ENCODE data around the gene TIPARP.
"Not testable (repeated sequence)": the region's sequence is repeated elsewhere in the genome, so short reads cannot be mapped to it uniquely, and the experiment has no call there.

The TIPARP gene

DNA sequence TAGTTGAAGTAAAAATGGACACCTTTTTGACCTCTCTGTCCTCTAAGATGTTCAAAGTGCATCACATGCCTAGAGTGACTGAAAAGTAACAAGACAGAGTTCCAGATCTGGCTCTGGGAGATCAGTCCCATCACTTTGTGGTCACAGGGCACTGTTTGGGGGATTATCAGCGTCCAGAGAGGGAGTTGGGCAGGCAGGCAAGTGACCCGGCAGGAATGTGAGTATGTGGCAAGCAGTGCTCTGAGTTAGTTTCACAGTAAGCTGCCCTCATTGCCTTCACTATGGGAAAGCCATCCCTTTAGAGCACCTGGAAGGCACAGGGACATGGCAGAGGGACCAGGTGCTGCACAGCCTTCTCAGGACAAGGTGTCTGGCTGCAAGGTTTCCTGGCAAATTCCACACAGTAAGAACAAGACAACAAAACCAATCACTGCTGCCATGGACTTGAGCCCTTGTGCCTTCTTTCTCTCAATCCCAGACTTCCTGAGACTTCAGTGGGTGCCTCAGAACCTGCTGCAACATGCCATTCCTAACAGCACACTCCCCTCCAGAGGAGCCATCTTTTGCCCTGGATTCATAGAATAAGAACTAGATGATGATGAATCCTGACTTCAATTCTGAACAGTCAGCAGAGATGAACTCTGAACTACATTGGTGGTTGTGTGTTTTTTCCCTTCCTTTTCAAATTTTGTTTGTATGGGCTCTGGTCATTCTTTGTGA is 55.2 kb downstream of the TIPARP start:
- in situ Hi-C loops (cut with MboI; ENCODE audit: low pct_unique_long_range_greater_than_20kb, low sequenced_read_pairs): no loop called here
- DNase-seq: no peak

GRCh38 chr3:156731813-156732212 is 57.4 kb downstream of the TIPARP start:
- no peak for DNase-seq
- in situ Hi-C loops (cut with MboI; ENCODE audit: low pct_unique_long_range_greater_than_20kb, low sequenced_read_pairs): no loop called here

DNA sequence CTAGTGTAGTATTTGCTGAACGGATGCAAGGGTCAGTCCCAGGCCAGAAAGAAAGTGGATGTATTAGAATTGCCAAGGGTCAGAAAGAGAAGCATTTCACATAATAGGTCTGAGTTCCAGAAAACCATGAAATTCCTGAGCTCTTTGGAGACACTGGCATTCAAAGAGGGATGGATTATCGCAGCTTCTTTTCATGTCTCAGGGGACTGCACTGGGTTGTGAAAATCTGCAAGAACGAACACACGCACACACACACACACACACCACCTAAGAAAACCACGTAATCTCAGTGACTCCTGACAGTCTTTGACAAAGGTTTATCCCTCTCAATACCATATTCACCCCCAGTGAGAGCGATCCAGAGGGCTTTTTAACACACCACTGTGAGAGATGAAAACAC is 57.9 kb downstream of the TIPARP start:
- in situ Hi-C loops (cut with MboI; ENCODE audit: low pct_unique_long_range_greater_than_20kb, low sequenced_read_pairs): no loop called here
- DNase-seq: no peak

DNA sequence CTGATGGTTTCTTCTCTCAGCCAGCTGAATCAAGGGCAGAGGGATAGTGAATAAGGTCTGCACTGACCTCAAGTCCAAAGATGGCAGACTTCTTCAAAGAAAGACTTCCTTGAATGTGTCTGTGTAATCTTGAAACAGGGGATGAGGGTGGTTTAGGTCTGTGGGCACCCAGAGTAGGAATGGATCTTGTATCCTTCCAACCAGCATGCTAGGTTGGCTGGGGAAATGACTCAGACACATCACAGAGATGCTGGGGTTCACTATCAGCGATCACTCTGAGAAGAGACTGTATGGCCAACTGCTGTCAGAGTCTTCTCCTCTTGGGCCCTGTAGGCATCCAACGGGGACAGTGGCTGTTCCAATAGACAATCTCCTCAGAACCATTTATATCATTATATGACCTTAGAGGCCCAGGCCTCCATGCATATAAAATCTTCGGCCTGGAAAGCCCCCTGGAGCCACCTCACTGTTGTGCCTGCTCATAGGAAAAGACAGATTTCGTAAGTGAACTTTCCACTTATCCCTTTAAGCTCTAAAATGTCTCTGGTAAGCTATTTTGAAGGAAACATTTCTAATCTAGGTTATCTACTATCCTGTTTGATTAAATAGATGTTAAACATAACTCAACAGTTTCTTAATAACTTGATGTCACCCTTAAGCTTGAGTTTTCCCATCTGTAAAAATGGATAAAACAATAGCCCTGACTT is 58.5 kb downstream of the TIPARP start:
- in situ Hi-C loops (cut with MboI; ENCODE audit: low pct_unique_long_range_greater_than_20kb, low sequenced_read_pairs): no loop called here
- no peak for DNase-seq

- DNase-seq; in situ Hi-C loops (cut with MboI; ENCODE audit: low pct_unique_long_range_greater_than_20kb, low sequenced_read_pairs): not testable (repeated sequence)
Measured at GRCh38 chr3:156734661-156735060, 60.3 kb downstream of the TIPARP start.

DNA sequence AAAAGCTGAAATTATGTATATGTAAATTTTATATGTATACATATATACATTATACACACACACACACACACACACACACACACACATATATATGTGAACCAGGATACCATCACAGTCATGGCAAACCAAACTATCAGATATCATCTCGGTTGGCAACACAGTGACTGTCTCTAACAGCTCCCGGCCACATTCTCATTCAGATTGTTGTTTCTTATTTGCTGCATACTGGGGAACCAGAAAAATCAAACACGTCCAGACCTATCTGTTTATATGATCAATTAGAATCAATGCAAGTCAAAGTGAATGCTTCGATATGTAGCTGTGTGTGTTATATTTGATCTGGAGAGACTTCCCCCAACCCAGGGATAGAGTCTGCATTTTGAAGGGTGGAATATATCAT is 61.1 kb downstream of the TIPARP start:
- in situ Hi-C loops (cut with MboI; ENCODE audit: low pct_unique_long_range_greater_than_20kb, low sequenced_read_pairs): no loop called here
- no peak for DNase-seq

DNA sequence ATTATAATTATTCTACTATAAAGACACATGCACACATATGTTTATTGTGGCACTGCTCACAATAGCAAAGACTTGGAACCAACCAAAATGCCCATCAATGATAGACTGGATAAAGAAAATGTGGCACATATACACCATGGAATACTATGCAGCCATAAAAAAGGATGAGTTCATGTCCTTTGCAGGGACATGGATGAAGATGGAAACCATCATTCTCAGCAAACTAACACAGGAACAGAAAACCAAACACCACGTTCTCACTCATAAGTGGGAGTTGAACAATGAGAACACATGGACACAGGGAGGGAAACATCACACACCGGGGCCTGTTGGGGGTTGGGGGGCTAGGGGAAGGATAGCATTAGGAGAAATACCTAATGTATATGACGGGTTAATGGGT is 62.7 kb downstream of the TIPARP start:
- in situ Hi-C loops (cut with MboI; ENCODE audit: low pct_unique_long_range_greater_than_20kb, low sequenced_read_pairs); DNase-seq: not testable (repeated sequence)

- in situ Hi-C loops (cut with MboI; ENCODE audit: low pct_unique_long_range_greater_than_20kb, low sequenced_read_pairs): no loop called here
- DNase-seq: no peak
Measured at GRCh38 chr3:156738251-156738650, 63.9 kb downstream of the TIPARP start.

DNA sequence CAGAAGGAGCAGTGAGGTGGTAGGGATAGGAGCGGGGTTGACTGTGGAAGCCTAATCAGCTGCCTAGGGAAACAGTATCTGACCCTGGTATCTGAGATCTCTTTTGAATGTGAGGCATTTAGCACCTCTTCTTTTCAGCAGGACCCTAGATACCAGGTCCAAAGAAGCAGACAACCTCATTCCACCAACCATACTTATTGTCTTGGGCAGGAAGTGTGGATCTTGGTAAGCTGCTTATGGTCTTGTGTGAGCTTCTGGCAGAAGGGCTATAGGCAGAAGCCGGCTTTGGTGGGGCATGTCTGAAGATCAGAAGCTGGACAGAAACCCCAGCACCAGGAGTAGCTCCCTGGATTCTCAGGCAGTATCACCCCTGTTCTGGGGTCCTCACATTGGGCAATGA is 65.6 kb downstream of the TIPARP start:
- in situ Hi-C loops (cut with MboI; ENCODE audit: low pct_unique_long_range_greater_than_20kb, low sequenced_read_pairs): no loop called here
- no peak for DNase-seq

- in situ Hi-C loops (cut with MboI; ENCODE audit: low pct_unique_long_range_greater_than_20kb, low sequenced_read_pairs); DNase-seq: not testable (repeated sequence)
Measured at GRCh38 chr3:156740581-156740980, 66.2 kb downstream of the TIPARP start.

DNA sequence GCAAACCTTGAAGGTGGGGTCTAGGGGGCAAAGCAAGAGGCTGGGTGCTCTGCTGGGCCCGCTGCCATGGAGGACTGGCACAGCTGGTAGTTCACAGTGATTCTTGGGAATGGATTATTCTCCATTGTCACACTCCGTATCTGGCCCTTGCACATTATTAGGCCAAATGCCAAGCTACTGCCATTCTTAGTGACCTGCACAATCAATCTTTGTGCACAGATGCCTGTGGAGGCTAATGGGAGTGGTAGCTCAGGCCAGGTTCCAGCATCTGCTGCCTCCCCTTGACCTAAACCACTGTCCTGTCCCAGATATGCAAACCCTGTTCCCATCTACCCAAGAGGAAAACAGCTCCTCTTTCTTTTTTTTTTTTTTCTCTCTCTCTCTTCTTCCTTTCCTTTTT is 67.5 kb downstream of the TIPARP start:
- DNase-seq: no peak
- in situ Hi-C loops (cut with MboI; ENCODE audit: low pct_unique_long_range_greater_than_20kb, low sequenced_read_pairs): no loop called here

DNA sequence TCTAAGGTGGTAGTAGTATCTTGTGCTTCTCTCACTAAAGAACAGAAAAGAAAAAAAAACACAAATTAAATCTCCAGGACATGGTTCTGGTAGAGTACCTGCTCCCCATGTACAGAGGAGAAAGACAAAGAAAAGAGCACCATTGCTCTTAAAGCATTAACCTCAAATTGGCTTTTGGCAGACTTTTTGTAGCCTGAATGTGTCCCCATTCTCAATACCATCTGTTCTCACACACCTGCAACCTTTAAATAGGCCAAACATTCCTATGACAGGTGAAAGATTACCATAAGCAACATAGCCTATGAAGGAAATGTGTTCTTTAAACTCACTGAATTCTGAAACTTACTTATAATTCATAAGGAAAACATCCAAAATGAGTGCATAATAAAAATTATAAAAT is 68.0 kb downstream of the TIPARP start:
- in situ Hi-C loops (cut with MboI; ENCODE audit: low pct_unique_long_range_greater_than_20kb, low sequenced_read_pairs): no loop called here
- no peak for DNase-seq

GRCh38 chr3:156743859-156744258 is 69.5 kb downstream of the TIPARP start:
- in situ Hi-C loops (cut with MboI; ENCODE audit: low pct_unique_long_range_greater_than_20kb, low sequenced_read_pairs): no loop called here
- DNase-seq: no peak

DNA sequence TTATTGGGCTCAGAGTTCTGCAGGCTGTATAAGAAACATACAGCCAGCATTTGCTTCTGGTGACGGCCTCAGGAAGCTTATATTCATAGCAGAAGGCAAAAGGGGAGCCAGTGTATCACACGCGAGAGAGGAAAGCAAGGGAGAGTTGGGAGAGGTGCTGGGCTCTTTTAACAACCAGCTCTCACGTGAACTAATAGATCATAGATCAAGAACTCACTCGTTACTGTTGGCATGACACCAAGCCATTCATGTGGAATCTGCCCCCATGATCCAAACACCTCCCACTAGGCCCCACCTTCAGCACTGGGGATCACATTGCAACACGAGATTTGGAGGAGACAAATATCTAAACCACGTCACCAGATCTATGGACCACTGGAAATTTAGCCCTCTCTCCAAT is 70.2 kb downstream of the TIPARP start:
- in situ Hi-C loops (cut with MboI; ENCODE audit: low pct_unique_long_range_greater_than_20kb, low sequenced_read_pairs): no loop called here
- DNase-seq: no peak

- no peak for DNase-seq
Measured at GRCh38 chr3:156745766-156746165, 71.4 kb downstream of the TIPARP start.

GRCh38 chr3:156747046-156747445 is 72.7 kb downstream of the TIPARP start:
- in situ Hi-C loops (cut with MboI; ENCODE audit: low pct_unique_long_range_greater_than_20kb, low sequenced_read_pairs): no loop called here
- no peak for DNase-seq

More at GRCh38 chr3:156745766-156746165, 71.4 kb downstream of the TIPARP start:
- in situ Hi-C loops (cut with MboI; ENCODE audit: low pct_unique_long_range_greater_than_20kb, low sequenced_read_pairs): no loop called here

GRCh38 chr3:156749244-156749643 is 74.9 kb downstream of the TIPARP start:
- no peak for DNase-seq
- in situ Hi-C loops (cut with MboI; ENCODE audit: low pct_unique_long_range_greater_than_20kb, low sequenced_read_pairs): no loop called here

- in situ Hi-C loops (cut with MboI; ENCODE audit: low pct_unique_long_range_greater_than_20kb, low sequenced_read_pairs): no loop called here
- DNase-seq: no peak
Measured at GRCh38 chr3:156750191-156750873, 75.9 kb downstream of the TIPARP start.

GRCh38 chr3:156750874-156751245 is 76.5 kb downstream of the TIPARP start:
- in situ Hi-C loops (cut with MboI; ENCODE audit: low pct_unique_long_range_greater_than_20kb, low sequenced_read_pairs): no loop called here
- DNase-seq: peak; percentile 67

- in situ Hi-C loops (cut with MboI; ENCODE audit: low pct_unique_long_range_greater_than_20kb, low sequenced_read_pairs): no loop called here
- DNase-seq: peak; percentile 56
Measured at GRCh38 chr3:156751461-156752025, 77.2 kb downstream of the TIPARP start.
